GM21367 (cell line): ENCODE data around the gene C19orf85.

Experiments
- ATAC-seq: cut with Tn5 transposase; IDR thresholded peaks from one replicate; pipeline ENCODE4 v1.9.1; 2021; ENCODE audit not compliant: unreplicated experiment

The C19orf85 gene

DNA sequence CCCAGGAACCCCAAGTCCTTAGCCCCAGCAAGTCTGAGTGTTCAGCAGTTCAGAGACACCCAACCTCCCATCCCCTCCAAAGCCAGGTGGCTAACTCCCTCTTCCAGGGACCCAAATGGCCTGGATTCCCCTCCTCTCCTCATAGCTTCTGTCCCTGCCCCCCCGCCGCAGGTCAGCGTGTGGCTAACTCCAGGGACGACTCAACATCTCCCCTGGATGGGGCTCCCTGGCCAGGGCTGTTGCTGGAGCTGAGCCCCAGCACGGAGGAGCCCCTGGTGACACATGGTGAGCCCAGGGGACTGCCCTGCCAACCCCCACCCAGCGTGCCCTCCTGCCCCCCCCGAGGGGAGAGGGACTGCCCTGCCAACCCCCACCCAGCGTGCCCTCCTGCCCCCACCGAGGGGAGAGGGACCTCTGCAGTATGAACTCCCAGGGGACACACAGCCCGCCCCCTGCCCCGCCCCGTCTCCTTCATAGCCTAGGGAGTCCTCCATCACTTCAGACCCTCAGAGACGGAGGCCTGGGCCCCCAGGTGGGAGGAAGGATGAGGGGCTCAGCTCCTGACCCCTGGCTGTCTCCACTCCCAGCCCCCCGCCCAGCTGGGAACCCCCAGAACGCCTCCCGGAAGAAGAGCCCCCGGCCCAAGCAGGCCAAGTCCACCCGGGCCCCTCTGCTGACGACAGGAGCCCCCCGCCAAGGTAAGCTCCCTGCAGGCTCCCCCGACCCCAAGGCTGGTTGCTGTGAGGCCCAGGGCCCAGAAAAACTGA lies 25.3 kb upstream of the C19orf85 start:
- ATAC-seq = no peak

DNA sequence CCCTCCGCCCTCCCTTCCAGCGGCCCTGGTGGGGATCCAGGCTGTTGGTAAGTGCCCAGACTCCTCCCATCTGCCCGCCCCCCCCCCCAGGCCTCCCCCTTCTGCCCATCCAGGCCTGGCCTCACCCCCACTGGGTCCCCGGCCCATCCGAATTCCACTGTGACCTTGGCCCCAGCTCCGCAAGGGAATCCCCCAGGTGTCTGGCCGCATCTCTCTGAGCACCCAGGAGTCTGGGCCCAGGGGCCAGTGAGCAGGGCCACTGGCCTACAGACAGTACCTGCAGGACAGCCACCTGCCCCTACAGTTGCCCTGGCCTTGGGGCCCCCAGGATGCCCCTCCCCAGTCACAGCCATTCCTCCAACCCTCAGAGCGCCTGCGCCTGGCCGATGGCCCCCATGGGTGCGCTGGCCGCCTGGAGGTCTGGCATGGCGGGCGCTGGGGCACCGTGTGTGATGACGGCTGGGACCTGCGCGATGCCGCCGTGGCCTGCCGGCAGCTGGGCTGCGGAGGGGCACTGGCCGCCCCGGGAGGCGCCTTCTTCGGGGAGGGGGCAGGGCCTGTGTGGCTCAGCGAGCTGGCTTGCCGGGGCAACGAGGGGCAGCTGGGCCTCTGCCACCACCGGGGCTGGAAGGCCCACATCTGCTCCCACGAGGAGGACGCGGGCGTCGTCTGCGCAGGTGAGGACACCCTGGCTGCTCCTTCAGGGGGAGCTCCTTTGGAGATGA lies 24.6 kb upstream of the C19orf85 start:
- ATAC-seq = no peak

DNA sequence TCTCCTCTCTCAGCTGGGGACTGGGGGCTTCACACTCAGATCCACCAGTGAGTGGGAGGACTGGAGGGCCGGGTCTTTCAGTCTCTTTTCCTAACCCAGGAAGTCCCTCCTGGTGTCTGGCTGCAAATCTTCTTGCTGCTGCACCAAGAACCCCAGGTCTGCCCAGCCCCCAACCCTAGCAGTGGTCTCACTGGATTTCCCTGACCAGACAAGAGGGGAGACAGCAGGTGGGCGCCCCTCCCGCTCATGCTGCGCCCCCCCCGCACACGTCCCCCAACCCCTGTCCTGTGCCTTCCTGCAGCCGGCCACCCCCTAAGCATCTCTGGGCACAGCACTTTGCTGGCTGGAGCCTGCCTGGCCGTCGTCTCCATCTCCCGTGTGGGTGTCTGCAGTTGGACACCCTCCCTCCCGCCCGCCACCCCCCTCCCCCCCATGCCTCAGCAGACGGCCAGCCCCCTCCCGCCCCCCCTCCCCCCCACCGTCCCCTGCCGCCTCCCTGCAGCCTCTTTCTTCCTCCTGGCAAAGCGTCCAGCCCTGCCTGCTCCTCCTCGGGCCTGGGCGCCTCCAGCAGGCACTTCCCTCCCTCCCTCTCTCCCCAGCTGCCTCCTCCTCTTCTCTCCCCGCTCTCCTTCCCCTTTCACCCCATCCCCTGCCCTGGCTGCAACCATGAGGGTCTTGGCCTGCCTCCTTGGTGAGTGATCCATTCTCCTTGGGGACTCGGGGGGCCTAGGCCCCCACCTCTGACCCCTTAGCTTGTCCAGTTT lies 23.6 kb upstream of the C19orf85 start, which contains the start of gene SSC5D:
Gene SSC5D (plus strand): TSS at position 513 of the 764 bp plus-strand sequence. CDS start 154 bp downstream, at position 667.
- ATAC-seq = no peak

DNA sequence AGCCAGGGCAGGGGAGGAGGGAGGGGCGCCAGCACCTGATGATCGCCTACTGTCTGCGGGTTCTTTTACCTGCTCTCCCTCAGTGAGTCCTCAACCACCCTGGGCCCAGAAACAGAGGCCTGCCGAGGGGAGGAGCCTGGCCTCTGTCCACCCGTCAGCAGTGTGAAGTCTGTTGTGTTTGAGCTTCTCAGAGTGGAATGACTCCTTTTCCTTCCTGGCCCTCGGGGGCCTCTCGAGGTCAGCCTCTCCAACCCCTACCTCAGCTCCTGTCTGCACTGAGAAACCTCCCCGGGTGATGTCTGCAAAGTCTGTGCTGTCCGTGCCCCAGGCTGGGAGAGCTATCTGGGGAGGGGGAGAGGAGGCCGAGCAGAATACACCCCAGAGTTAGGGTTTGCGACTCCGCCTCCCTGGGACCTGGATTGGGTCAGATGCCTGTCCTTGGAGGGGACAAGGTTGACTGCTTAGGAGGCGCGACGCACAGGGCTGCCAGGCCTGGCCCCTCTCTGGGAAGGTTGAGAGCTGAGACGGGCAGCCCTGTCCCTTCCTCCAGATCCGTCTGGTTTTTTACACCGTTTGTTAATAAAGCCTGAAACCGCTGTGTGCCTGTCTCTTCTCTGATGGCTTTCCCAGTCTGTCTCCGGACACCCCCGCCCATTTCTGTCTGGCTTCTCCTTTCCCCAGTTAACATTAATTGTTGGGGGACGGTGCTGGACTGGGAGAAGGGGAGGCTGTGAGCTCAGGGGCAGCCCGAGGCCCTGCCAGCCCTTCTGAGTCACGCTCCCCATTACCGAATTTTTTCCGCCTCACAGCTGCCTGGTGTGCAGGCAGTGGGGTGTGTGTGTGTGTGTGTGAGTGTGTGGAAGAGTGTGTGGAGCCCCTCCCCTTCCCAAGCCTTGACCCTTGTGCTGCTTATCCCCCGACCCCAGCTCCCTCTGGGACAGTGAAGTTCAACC lies 22.7 kb upstream of the C19orf85 start:
- ATAC-seq = no peak

DNA sequence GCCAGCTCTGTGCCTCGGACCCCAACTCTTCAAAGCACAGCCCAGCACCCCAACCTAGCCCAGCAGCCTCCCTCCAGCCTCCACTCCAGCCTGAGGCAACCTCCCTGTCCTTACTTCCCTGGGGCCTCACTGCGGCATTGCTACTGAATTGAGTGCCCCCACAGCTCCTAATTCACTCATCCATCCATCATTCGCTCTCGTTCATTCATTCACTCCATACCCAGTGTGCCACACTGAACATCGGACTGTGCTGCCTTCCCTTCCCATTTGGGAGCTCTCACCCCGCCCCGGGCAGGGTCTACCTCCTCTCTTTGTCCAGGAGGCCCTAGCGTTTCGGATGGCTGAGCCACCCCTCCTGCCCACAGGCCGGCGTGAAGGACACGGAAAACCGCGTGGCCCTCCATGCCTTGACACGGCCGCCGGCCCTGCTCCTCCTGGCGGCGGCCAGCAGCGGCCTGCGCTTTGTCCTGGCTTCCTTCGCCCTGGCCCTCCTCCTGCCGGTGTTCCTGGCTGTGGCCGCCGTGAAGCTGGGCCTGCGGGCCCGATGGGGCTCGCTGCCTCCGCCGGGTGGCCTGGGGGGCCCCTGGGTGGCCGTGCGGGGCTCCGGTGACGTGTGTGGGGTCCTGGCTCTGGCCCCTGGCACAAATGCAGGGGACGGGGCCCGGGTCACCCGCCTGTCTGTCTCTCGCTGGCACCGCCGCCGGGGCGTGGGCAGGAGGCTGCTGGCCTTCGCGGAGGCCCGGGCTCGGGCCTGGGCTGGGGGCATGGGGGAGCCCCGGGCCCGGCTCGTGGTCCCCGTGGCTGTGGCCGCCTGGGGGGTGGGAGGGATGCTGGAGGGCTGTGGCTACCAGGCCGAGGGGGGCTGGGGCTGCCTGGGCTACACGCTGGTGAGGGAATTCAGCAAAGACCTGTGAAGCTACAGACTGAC lies 21.8 kb upstream of the C19orf85 start:
- no peak for ATAC-seq

DNA sequence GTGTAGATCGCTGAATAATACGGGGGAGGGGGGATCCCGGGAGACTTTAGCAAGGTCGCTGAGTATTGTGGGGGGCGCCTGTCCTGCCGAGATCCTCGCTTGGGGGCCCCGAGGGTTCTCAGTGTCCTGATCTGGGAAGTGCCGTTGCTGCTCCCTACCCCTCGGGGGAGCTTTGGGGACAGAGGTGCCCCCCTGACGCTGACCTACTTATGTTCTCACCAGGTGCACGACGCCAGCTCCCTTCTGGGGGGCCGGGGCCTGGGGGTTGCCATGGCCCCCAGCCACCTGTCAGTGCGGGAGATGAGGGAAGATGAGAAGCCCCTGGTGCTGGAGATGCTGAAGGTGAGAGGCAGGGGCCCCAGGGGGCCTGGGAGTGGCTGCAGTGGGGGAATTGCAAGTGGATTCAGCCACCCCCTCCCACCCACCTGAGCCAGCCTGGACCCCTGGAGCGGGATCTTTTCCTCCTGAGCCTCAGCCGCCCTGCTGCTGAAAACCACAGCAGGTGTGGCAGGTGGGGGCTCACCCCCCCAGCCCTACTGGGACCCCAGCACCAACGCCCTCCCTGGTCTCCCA lies 21.0 kb upstream of the C19orf85 start:
- no peak for ATAC-seq

DNA sequence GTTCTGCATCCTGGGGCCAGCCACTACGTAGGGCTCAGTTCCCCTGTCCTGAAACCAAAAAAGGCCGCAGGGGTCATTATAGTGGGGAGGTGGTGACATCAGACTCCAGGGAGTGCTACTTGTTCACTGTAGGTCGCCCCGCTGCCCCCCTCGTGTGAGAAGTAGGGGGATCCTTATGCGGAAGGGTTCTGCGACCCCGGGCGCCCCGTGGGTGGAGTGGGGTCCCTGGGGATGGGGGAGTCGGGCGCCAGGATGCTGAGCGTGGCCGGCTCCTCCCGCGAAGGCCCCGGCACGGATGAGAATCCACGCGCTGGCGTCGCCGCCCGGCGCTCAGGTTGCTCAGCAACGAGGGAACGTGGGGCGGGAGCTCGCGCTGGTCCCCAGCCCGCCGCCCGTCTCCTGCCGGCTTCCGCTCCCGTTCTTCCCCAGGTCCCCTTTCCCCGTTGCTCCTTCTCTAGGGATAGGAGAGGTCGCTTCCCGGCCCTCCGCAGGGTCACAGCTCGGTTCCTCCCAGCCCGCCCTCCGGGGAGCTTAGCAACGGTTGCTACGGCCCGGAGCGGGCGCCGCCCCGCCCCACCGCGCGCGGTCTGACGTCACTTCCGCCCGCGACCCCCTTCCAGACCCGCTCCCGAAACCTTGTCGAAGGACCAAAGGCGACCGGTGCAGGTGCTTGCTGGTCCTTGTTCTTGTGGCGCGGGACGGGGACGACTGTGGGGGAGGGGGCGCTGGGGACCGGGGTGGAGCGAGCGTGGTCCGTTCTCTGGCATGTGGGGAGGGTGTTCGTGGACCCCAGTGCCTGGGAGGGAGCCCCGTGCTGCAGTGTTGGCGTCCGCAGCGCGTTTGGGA lies 20.3 kb upstream of the C19orf85 start, which contains the start of gene NAT14:
Gene NAT14 (plus strand): TSS at position 596 of the 846 bp plus-strand sequence. CDS start 521 bp downstream, outside the sequence.
- no peak for ATAC-seq

DNA sequence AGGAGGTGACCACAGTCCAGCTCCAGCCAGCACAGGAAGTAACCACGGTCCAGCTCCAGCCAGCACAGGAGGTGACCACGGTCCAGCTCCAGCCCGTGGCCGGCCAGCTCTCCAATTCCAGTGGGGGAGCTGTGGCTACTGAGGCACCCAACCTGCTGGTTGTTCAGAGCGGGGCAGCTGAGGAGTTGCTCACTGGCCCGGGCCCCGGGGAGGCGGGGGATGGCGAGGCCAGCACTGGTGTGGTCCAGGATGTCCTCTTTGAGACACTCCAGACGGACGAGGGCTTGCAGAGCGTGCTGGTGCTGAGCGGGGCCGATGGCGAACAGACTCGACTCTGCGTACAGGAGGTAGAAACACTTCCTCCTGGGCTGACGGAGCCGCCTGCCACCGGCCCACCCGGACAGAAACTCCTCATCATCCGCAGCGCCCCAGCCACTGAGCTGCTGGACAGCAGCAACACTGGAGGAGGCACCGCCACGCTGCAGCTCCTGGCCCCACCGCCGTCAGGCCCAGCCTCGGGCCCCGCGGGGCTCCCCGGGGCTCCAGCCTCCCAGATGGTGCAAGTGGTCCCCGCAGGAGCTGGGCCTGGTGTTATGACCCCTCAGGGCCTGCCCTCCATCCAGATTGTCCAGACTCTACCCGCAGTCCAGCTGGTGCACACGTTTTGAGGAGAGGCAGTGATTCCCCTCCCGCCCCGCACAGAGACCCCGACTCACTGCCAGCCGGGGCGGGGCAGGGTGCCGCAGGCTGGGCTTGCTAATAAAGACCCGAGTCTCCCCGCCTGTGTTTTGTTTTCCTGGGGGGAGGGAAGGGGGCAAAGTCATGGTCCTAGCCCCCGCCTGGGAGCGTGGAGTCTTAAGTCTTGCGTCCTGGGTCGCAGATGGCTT lies 19.4 kb upstream of the C19orf85 start:
- ATAC-seq = no peak

DNA sequence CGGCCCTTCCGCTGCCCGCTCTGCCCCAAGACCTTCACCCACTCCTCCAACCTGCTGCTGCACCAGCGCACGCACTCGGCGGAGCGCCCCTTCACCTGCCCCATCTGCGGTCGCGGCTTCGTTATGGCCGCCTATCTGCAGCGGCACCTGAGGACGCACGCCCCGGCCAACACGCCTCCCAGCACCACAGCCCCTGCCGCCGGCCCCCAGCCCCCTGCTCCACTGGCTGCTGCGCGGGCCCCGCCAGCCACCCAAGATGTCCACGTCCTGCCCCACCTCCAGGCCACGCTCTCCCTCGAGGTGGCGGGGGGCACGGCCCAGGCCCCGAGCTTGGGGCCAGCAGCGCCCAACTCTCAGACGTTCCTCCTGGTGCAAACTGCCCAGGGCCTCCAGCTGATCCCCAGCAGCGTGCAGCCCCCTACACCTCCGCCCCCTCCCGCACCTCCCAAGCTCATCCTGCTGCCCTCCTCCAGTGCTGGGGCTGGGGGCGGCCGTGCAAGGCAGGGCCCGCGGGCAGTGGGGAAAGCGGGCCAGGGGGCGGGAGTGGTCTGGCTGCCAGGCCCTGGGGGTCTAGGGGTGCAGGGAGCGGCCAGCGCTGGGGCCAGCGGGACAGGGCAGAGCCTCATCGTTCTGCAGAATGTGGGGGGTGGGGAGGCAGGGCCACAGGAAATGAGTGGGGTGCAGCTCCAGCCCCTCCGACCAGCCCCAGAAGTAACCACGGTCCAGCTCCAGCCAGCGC lies 18.6 kb upstream of the C19orf85 start:
- ATAC-seq = no peak

DNA sequence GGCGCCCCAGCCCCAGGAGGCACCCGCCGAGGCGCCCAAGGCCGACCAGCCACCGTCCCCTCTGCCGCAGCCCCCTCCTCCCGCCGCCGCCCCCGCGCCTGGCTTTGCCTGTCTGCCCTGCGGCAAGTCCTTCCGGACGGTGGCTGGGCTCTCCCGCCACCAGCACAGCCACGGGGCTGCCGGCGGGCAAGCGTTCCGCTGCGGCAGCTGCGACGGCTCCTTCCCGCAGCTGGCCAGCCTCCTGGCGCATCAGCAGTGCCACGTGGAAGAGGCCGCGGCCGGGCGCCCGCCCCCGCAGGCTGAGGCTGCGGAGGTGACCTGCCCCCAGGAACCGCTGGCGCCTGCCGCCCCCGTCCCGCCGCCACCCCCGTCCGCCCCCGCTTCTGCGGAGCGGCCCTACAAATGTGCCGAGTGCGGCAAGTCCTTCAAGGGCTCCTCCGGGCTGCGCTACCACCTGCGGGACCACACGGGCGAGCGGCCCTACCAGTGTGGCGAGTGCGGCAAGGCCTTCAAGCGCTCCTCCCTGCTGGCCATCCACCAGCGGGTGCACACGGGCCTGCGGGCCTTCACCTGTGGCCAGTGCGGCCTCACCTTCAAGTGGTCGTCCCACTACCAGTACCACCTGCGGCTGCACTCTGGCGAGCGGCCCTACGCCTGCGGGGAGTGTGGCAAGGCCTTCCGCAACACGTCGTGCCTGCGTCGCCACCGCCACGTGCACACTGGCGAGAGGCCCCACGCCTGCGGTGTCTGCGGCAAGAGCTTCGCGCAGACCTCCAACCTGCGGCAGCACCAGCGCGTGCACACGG lies 17.8 kb upstream of the C19orf85 start:
- no peak for ATAC-seq

DNA sequence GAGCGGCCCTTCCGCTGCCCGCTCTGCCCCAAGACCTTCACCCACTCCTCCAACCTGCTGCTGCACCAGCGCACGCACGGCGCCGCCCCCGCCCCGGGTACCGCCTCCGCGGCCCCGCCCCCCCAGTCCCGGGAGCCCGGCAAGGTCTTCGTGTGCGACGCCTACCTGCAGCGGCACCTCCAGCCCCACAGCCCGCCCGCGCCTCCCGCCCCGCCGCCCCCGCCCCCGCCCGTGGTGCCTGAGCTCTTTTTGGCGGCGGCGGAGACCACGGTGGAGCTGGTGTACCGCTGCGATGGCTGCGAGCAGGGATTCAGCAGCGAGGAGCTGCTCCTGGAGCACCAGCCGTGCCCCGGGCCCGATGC lies 17.2 kb upstream of the C19orf85 start:
- no peak for ATAC-seq

DNA sequence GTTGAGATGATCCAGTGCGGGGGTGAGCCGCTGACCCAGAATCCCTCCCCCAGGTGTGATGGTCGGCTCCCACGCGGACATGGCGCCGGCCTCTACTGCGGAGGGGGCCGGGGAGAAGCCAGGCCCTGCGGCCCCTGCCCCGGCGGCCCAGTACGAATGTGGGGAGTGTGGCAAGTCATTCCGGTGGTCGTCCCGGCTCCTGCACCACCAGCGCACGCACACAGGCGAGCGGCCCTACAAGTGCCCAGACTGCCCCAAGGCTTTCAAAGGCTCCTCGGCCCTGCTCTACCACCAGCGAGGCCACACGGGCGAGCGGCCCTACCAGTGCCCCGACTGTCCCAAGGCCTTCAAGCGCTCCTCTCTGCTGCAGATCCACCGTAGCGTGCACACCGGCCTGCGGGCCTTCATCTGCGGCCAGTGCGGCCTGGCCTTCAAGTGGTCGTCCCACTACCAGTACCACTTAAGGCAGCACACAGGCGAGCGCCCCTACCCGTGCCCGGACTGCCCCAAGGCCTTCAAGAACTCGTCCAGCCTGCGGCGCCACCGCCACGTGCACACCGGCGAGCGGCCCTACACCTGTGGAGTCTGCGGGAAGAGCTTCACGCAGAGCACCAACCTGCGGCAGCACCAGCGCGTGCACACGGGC lies 16.7 kb upstream of the C19orf85 start:
- ATAC-seq = no peak

DNA sequence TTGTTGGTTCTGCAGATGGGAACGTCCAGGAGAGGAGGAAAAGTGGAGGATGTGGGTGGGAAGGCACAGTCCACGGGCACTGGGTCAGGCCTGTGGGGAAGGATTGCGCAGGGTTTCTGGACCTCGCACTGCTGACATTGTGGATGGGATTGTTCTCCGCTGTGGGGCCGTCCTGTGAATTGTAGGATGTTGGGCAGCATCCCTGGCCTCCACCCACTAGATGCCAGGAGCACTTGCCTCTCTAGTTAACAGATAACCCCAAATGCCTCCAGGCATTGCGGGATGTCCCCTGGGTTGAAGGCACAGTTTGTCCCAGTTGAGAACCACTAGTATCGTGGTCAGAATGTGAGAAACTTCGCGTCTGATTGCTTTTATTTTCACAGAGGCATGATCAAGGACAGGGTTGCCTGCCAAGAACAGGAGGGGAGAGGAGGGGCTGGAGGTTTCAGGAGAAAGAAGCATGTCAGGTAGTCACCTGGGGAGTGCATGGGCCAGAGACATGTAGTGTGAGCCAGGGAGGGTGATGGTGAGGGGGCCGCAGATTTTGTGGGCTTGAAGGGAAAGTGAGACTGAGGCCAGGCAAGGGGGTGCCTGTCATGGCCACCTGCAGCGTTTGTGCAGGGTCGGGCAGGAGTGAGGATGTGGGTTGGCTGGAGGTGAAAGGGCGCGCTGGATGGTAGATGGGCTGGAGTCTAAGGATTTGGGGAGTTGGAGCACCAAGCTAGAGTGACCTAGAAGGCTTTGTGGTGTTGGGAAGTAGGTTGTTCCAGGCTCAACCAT lies 15.1 kb upstream of the C19orf85 start:
- ATAC-seq = no peak

DNA sequence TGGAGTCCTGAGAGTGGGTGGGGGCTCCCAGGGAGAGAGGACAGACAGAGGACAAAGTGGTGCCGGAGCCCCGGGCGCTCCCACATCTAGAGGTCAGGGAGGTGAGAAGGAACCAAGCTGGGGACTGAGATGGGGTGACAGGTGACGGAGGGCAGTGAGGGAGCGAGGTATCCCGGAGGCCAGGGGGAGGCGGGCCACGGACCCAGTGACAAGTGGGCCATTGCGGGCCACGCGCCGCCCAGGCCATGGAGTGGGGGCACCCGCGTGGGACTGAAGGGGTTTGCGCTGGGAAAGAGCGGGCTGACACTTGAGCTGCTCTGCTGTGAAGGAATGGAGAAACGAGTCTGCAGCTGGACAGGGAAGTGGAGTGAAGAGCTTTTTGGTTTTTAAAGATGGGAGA lies 14.5 kb upstream of the C19orf85 start:
- ATAC-seq = no peak
